Uterus (tissue), 2 donors: Measurements from ENCODE around the gene CAMK2B.

Experiments used
- POLR2A ChIP-seq, 2 donors: fragments of 450-650 bp; IDR thresholded peaks; one replicate each; pipeline ENCODE4 v1.6.1; 2016; ENCODE audit warnings: antibody characterized with exemption in 2 of 2, mild to moderate bottlenecking in 1 of 2, moderate library complexity in 1 of 2
- TF ChIP-seq, protein P1 (sequence below), 4 experiments: fragments of 200-600 bp in 2 of 4; fragments of 450-650 bp in 2 of 4; sonication (generic) in 2 of 4; IDR thresholded peaks; one replicate each; pipeline ENCODE4 v1.5.1; 2016 to 2019; ENCODE audit warnings: antibody characterized with exemption in 4 of 4, mild to moderate bottlenecking in 2 of 4, moderate library complexity in 1 of 4

DNA sequence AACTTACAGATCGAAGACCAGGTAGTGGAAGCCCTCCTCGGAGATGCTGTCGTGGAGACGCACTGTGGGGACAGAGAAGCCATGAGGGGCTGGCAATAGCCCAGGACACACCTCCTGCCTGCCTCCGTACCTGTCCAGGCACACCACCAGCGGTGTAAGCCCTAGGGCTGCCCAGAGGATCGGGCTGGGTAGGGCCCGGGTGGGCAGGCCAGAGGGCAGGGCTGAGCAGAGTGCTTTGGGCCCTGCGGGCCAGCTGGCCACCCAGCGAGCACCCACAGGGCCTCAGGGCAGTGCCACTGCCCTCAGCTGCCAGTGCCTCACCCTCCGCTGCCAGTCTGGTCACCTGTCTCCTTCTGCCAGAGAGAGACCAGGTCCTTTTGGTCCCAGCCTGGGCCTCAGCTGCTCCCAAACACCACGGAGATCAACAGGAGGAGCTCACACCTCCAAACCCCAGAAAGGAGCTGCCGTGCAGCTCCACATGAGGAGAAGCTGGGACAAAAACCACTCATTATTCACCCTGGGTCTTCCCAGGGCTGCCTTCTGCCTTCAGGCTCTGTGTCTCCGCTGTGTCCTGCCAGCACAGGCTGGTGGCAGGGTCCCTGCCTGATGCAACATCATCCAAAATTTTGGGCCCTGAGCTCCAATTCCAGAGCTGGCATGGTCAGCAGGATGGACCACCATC, 66.4 kb downstream of the CAMK2B start:
- TF ChIP-seq, protein P1, sequence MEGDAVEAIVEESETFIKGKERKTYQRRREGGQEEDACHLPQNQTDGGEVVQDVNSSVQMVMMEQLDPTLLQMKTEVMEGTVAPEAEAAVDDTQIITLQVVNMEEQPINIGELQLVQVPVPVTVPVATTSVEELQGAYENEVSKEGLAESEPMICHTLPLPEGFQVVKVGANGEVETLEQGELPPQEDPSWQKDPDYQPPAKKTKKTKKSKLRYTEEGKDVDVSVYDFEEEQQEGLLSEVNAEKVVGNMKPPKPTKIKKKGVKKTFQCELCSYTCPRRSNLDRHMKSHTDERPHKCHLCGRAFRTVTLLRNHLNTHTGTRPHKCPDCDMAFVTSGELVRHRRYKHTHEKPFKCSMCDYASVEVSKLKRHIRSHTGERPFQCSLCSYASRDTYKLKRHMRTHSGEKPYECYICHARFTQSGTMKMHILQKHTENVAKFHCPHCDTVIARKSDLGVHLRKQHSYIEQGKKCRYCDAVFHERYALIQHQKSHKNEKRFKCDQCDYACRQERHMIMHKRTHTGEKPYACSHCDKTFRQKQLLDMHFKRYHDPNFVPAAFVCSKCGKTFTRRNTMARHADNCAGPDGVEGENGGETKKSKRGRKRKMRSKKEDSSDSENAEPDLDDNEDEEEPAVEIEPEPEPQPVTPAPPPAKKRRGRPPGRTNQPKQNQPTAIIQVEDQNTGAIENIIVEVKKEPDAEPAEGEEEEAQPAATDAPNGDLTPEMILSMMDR (IDR thresholded peaks at IDR 0.05) = no peak
- TF ChIP-seq POLR2A (IDR thresholded peaks at IDR 0.05) = no peak
